Measurements from ENCODE around the gene HDAC9.

Gene HDAC9

GRCh38 chr7:18858232-18858631 lies 362.7 kb downstream of the HDAC9 start:
- DNase-seq = no peak

GRCh38 chr7:18859318-18859717 lies 363.8 kb downstream of the HDAC9 start:
- no peak for DNase-seq

GRCh38 chr7:18860221-18860620 lies 364.7 kb downstream of the HDAC9 start:
- DNase-seq = no peak

GRCh38 chr7:18861514-18862118 lies 366.1 kb downstream of the HDAC9 start:
- DNase-seq = no peak

- DNase-seq = no peak
Measured at GRCh38 chr7:18864967-18865366, 369.4 kb downstream of the HDAC9 start.

- no peak for DNase-seq
Measured at GRCh38 chr7:18866359-18867036, 370.9 kb downstream of the HDAC9 start.

GRCh38 chr7:18872344-18872743 lies 376.8 kb downstream of the HDAC9 start:
- no peak for DNase-seq

GRCh38 chr7:18873734-18874336 lies 378.3 kb downstream of the HDAC9 start:
- DNase-seq = no peak

- no peak for DNase-seq
Measured at GRCh38 chr7:18874880-18875279, 379.3 kb downstream of the HDAC9 start.

GRCh38 chr7:18877874-18878273 lies 382.3 kb downstream of the HDAC9 start:
- no peak for DNase-seq

GRCh38 chr7:18886832-18887231 lies 391.3 kb downstream of the HDAC9 start:
- no peak for DNase-seq

GRCh38 chr7:18889436-18889835 lies 393.9 kb downstream of the HDAC9 start:
- DNase-seq = no peak

- DNase-seq = no peak
Measured at GRCh38 chr7:18890134-18890533, 394.6 kb downstream of the HDAC9 start.

- DNase-seq = no peak
Measured at GRCh38 chr7:18890885-18891621, 395.5 kb downstream of the HDAC9 start.

- DNase-seq = no peak
Measured at GRCh38 chr7:18893156-18893555, 397.6 kb downstream of the HDAC9 start.

GRCh38 chr7:18894155-18894554 lies 398.6 kb downstream of the HDAC9 start:
- DNase-seq = no peak

GRCh38 chr7:18895456-18895855 lies 399.9 kb downstream of the HDAC9 start:
- DNase-seq = no peak

GRCh38 chr7:18896343-18896975 lies 400.9 kb downstream of the HDAC9 start:
- no peak for DNase-seq

GRCh38 chr7:18900236-18900635 lies 404.7 kb downstream of the HDAC9 start:
- no peak for DNase-seq

GRCh38 chr7:18900803-18901202 lies 405.3 kb downstream of the HDAC9 start:
- no peak for DNase-seq

GRCh38 chr7:18901351-18901750 lies 405.8 kb downstream of the HDAC9 start:
- no peak for DNase-seq

- no peak for DNase-seq
Measured at GRCh38 chr7:18901982-18902421, 406.5 kb downstream of the HDAC9 start.

GRCh38 chr7:18902892-18903291 lies 407.3 kb downstream of the HDAC9 start:
- no peak for DNase-seq
